ENCODE results near the gene HOXC6. TPM values are rescaled to one million over a fixed set of nuclear protein-coding genes. Genes with fewer than 3 reads are reported as not detected.

Gene HOXC6
- total and polyA plus RNA-seq, 8 donors, result 0.46 to 2.0 (median 1.0) TPM; not detected in 5

Small RNA genes within 50 kb of the gene (small RNA-seq; reads per million reads assigned to genes)
- gene HOXC5 (0 reads per million in 4 donors), gene MIR196A2 (0 to 0.98 (median 0.18) reads per million in 4 donors), gene MIR615 (0.53 to 2.9 (median 1.4) reads per million in 4 donors)

Other genes with a start within 250 kb of the HOXC6 start
- not detected for gene HOXC13, start 89.6 kb upstream of the HOXC6 start, total RNA-seq
- gene HOXC13, start 89.6 kb upstream of the HOXC6 start, polyA plus RNA-seq, result not detected
- gene HOXC12, start 73.5 kb upstream of the HOXC6 start, total RNA-seq, result not detected
- gene HOXC12, start 73.5 kb upstream of the HOXC6 start, polyA plus RNA-seq, result not detected
- not detected for gene HOXC11, start 55.3 kb upstream of the HOXC6 start, total RNA-seq
- gene HOXC11, start 55.3 kb upstream of the HOXC6 start, polyA plus RNA-seq, result not detected
- not detected for gene HOTAIR, start 53.5 kb upstream of the HOXC6 start, total RNA-seq
- gene HOTAIR, start 53.5 kb upstream of the HOXC6 start, polyA plus RNA-seq, result not detected
- not detected for gene HOXC10, start 43.3 kb upstream of the HOXC6 start, total RNA-seq
- not detected for gene HOXC10, start 43.3 kb upstream of the HOXC6 start, polyA plus RNA-seq
- not detected for gene HOXC9, start 28.3 kb upstream of the HOXC6 start, total RNA-seq
- gene HOXC9, start 28.3 kb upstream of the HOXC6 start, polyA plus RNA-seq, result under 1 TPM in 1 of 3 donors, not detected in 2; 0.08 TPM
- gene HOXC8, start 19.5 kb upstream of the HOXC6 start, total RNA-seq, result not detected
- under 1 TPM in 1 of 3 donors, not detected in 2; 0.08 TPM for gene HOXC8, start 19.5 kb upstream of the HOXC6 start, polyA plus RNA-seq
- not detected for gene HOXC5, start 4.6 kb downstream of the HOXC6 start, total RNA-seq
- gene HOXC5, start 4.6 kb downstream of the HOXC6 start, polyA plus RNA-seq, result 1 to 10 TPM in 1 of 3 donors, under 1 TPM in 1, not detected in 1; 0.25 to 1.3 TPM
- 1 to 10 TPM in 2 of 5 donors, not detected in 3; 2.6 to 3.5 TPM for gene HOXC4, start 25.4 kb downstream of the HOXC6 start, total RNA-seq
- gene HOXC4, start 25.4 kb downstream of the HOXC6 start, polyA plus RNA-seq, result 1 to 10 TPM in 2 of 3 donors, under 1 TPM in 1; 0.92 to 3.7 (median 2.6) TPM
- gene SMUG1, start 160.5 kb downstream of the HOXC6 start, total RNA-seq, result 10 to 100 TPM; 15.4 to 79.4 (median 31.0) TPM
- 10 to 100 TPM; 34.0 to 71.3 (median 70.3) TPM for gene SMUG1, start 160.5 kb downstream of the HOXC6 start, polyA plus RNA-seq

Data from stomach (tissue), 8 donors.